Dermis microvascular lymphatic vessel endothelial cell (primary cell): Measurements from ENCODE around the gene ANG. TPM values are rescaled to one million over a fixed set of nuclear protein-coding genes. Genes with fewer than 3 reads are reported as not detected.
"Not testable (repeated sequence)": the region's sequence is repeated elsewhere in the genome, so short reads cannot be mapped to it uniquely, and the experiment has no call there.

Experiments
- DNase-seq, 2 donors: peaks; one replicate each; pipeline versions ENCODE4 v3.0.0 to v3.0.0-alpha.2; 2010; ENCODE audit warnings: low read depth in 2 of 2
- total RNA-seq: library from RNA; depleted of rRNA; stranded (reverse); fragments of >200 nt; gene quantifications from 2 replicates; pipeline ENCODE4 v1.2.1, GENCODE V29; 2014

Gene ANG
- total RNA-seq, 1 donor from 2014 or later = 5.6 TPM

GRCh38 chr14:20698018-20698329 is 9.4 kb downstream of the ANG start:
- DNase-seq = no peak

GRCh38 chr14:20698934-20699333 is 10.4 kb downstream of the ANG start:
- no peak for DNase-seq

- DNase-seq = no peak
These were observed 11.4 kb downstream of the ANG start for GRCh38 chr14:20699931-20700330.

GRCh38 chr14:20700965-20701364 is 12.4 kb downstream of the ANG start:
- not testable (repeated sequence) for DNase-seq

GRCh38 chr14:20706657-20707355 is 18.2 kb downstream of the ANG start:
- DNase-seq = peak in 1 of 2 donors; percentile 75

GRCh38 chr14:20707622-20708021 is 19.1 kb downstream of the ANG start:
- DNase-seq = peak in 1 of 2 donors; percentile 27

- DNase-seq = no peak
These were observed 22.7 kb downstream of the ANG start for GRCh38 chr14:20711261-20711660.

- DNase-seq = peak in 1 of 2 donors; percentile 37
These were observed 23.1 kb downstream of the ANG start for GRCh38 chr14:20711685-20712084.

- peak in 1 of 2 donors; percentile 2 for DNase-seq
These were observed 24.3 kb downstream of the ANG start for GRCh38 chr14:20712904-20713303.

GRCh38 chr14:20714593-20715250 is 26.2 kb downstream of the ANG start:
- peak in 1 of 2 donors; percentile 52 for DNase-seq

- DNase-seq = no peak
These were observed 31.2 kb downstream of the ANG start for GRCh38 chr14:20719777-20720176.

GRCh38 chr14:20720741-20721140 is 32.2 kb downstream of the ANG start:
- no peak for DNase-seq

GRCh38 chr14:20722016-20722415 is 33.5 kb downstream of the ANG start:
- DNase-seq = no peak

- DNase-seq = no peak
These were observed 34.9 kb downstream of the ANG start for GRCh38 chr14:20723488-20723887.

- DNase-seq = not testable (repeated sequence)
These were observed 37.6 kb downstream of the ANG start for GRCh38 chr14:20726121-20726520.

GRCh38 chr14:20726531-20726930 is 38.0 kb downstream of the ANG start:
- DNase-seq = no peak

GRCh38 chr14:20730891-20731290 is 42.3 kb downstream of the ANG start:
- no peak for DNase-seq

GRCh38 chr14:20732477-20732876 is 43.9 kb downstream of the ANG start:
- no peak for DNase-seq

- no peak for DNase-seq
These were observed 44.5 kb downstream of the ANG start for GRCh38 chr14:20732979-20733635.

GRCh38 chr14:20733684-20734429 is 45.3 kb downstream of the ANG start:
- DNase-seq = no peak

- no peak for DNase-seq
These were observed 45.9 kb downstream of the ANG start for GRCh38 chr14:20734430-20734806.

- not testable (repeated sequence) for DNase-seq
These were observed 49.7 kb downstream of the ANG start for GRCh38 chr14:20738292-20738691.
